SK-N-MC (cell line): ENCODE measurements around the gene SLCO4A1.

Experiments used
- EZH2 ChIP-seq: fragments of 200-600 bp; sonication (generic); IDR thresholded peaks from one replicate; pipeline ENCODE4 v1.6.1; 2017; ENCODE audit warnings: antibody characterized with exemption
- POLR2AphosphoS5 ChIP-seq: IDR thresholded peaks from 2 replicates; pipeline ENCODE4 v1.6.1; 2012; ENCODE audit warnings: mild to moderate bottlenecking, low read depth, low read length, borderline replicate concordance

DNA sequence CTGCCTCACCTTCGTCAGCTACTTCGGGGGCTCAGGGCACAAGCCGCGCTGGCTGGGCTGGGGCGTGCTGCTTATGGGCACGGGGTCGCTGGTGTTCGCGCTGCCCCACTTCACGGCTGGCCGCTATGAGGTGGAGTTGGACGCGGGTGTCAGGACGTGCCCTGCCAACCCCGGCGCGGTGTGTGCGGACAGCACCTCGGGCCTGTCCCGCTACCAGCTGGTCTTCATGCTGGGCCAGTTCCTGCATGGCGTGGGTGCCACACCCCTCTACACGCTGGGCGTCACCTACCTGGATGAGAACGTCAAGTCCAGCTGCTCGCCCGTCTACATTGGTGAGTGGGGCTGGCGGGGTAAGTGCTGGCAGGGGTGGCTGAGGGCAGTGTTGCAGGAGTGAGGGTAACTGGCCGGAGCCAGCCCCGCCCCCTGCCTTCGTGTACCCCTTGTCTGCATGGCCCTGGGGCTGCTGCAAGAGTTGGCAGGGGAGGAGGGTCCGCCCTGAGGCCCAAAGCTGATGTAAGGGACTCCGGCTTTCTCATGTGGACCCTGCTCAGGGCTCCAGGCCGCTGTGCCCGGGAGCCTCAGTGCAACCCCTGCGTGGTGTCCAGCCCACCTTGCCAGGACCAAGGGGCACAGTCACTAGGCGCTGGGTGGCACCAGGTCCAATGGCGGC is 14.8 kb downstream of the SLCO4A1 start:
- no peak for TF ChIP-seq POLR2AphosphoS5
- TF ChIP-seq EZH2, result no peak
